ENCODE measurements around the gene TINAG. TPM values are rescaled to one million over a fixed set of nuclear protein-coding genes. Genes with fewer than 3 reads are reported as not detected.

TINAG gene
- total and polyA plus RNA-seq, 10 of the 15 experiments (the other 5 are each of a cell fraction or from before 2014, with no cell fraction given), result 0.26 to 7.7 (median 0.95) TPM

- BruUV-seq (replicated peaks), result no TSS peak
- no peak for FAIRE-seq
- no peaks in the 10 kb centered on the region for H3K79me2 ChIP-seq (ENCODE audit: control insufficient read depth, insufficient read depth, low read length)
- no peaks in the 10 kb centered on the region for H3K9me3 ChIP-seq (replicated peaks; ENCODE audit: control insufficient read depth, insufficient read depth, low read length)
- TF ChIP-seq EED (IDR thresholded peaks at IDR 0.05; ENCODE audit: low read depth) (no peak), ZSCAN29 (IDR thresholded peaks at IDR 0.05) (no peak), CBFB (IDR thresholded peaks at IDR 0.05; ENCODE audit: low read depth) (no peak), SIX5 (IDR thresholded peaks at IDR 0.05; ENCODE audit: low read depth, low read length, severe bottlenecking) (no peak)
- DNase-seq (ENCODE audit: low read depth, low spot score), result no peak
- no peak overlapping the region for H2AFZ ChIP-seq (ENCODE audit: control insufficient read depth, low read depth, low read length)
- H3K4me1 ChIP-seq (ENCODE audit: control insufficient read depth, insufficient read depth, low read length), result no peaks in the 10 kb centered on the region
- H3K27ac ChIP-seq (ENCODE audit: control insufficient read depth, insufficient read depth), result no peak overlapping the region
- ChIA-PET SMC1A (ENCODE audit: uncharacterized antibody, unreplicated experiment) (no interaction called here), CTCF (interaction anchor here (2.3 kb wide), 1 partner anchor 15 kb away, joined by 4 read pairs; no protein-coding TSS in a partner anchor), RAD21 (ENCODE audit: unreplicated experiment) (no interaction called here), POLR2A (no interaction called here)
- H3K36me3 ChIP-seq (ENCODE audit: control insufficient read depth in 2 of 2, insufficient read depth in 2 of 2, low read length in 1 of 2), result no peaks in the 10 kb centered on the region
- no peak overlapping the region for H3K4me2 ChIP-seq (ENCODE audit: control insufficient read depth, insufficient read depth)
- in situ Hi-C loops (cut with MboI) (loop anchor here (10.0 kb wide), 1 partner anchor 275 kb away; no protein-coding TSS in a partner anchor), intact Hi-C loops (cut with micrococcal nuclease; ENCODE audit: unreplicated experiment) (no loop called here)
- H3K27me3 ChIP-seq (replicated peaks in 1 of 2; ENCODE audit: control insufficient read depth in 2 of 2, insufficient read depth in 2 of 2, low read length in 1 of 2), result no peaks in the 10 kb centered on the region
- ATAC-seq, result no peak
- H4K20me1 ChIP-seq (ENCODE audit: control insufficient read depth, insufficient read depth), result no peaks in the 10 kb centered on the region
- no peak overlapping the region for H3K4me3 ChIP-seq
- no peak overlapping the region for H3K9ac ChIP-seq (ENCODE audit: control insufficient read depth, insufficient read depth, low read length)
Observed at GRCh38 chr6:54260025-54260424, 48.2 kb upstream of the TINAG start.

- in situ Hi-C loops (cut with MboI), result loop anchor here (10.0 kb wide), 1 partner anchor 278 kb away; no protein-coding TSS in a partner anchor
- Histone ChIP-seq H3K27ac (ENCODE audit: control insufficient read depth, insufficient read depth) (no peak overlapping the region), H3K36me3 (ENCODE audit: control insufficient read depth in 2 of 2, insufficient read depth in 2 of 2, low read length in 1 of 2) (no peaks in the 10 kb centered on the region), H2AFZ (ENCODE audit: control insufficient read depth, low read depth, low read length) (no peak overlapping the region), H3K9ac (ENCODE audit: control insufficient read depth, insufficient read depth, low read length) (no peak overlapping the region), H3K9me3 (replicated peaks; ENCODE audit: control insufficient read depth, insufficient read depth, low read length) (no peaks in the 10 kb centered on the region), H3K79me2 (ENCODE audit: control insufficient read depth, insufficient read depth, low read length) (no peaks in the 10 kb centered on the region), H3K4me2 (ENCODE audit: control insufficient read depth, insufficient read depth) (no peak overlapping the region), H3K4me3 (no peak overlapping the region), H3K4me1 (ENCODE audit: control insufficient read depth, insufficient read depth, low read length) (no peaks in the 10 kb centered on the region), H4K20me1 (ENCODE audit: control insufficient read depth, insufficient read depth) (no peaks in the 10 kb centered on the region), H3K27me3 (replicated peaks in 1 of 2; ENCODE audit: control insufficient read depth in 2 of 2, insufficient read depth in 2 of 2, low read length in 1 of 2) (no peaks in the 10 kb centered on the region)
- no peak for DNase-seq (ENCODE audit: low read depth, low spot score)
- ChIA-PET SMC1A (ENCODE audit: uncharacterized antibody, unreplicated experiment) (no interaction called here), CTCF (no interaction called here), RAD21 (ENCODE audit: unreplicated experiment) (no interaction called here), POLR2A (no interaction called here)
- 0% methylated on average over 1 of the region's 1 CpG for WGBS (ENCODE audit: insufficient coverage, insufficient replicate concordance, low lambda C conversion rate, missing lambda C conversion rate)
- no peak for FAIRE-seq
- ATAC-seq, result no peak
- no TSS peak for BruUV-seq (replicated peaks)
- intact Hi-C loops (cut with micrococcal nuclease; ENCODE audit: unreplicated experiment), result no loop called here
- no peak for TF ChIP-seq MXI1 (IDR thresholded peaks at IDR 0.05; ENCODE audit: low read depth, low read length)
- no peak for TF ChIP-seq BCL11A (IDR thresholded peaks at IDR 0.05; ENCODE audit: low read depth, low read length)
- TF ChIP-seq ATF7 (IDR thresholded peaks at IDR 0.05; ENCODE audit: low read depth), result no peak
- TF ChIP-seq YBX1 (IDR thresholded peaks at IDR 0.05), result no peak
- TF ChIP-seq E2F4 (IDR thresholded peaks at IDR 0.05; ENCODE audit: low read depth, low read length), result no peak
- TF ChIP-seq BCLAF1 (IDR thresholded peaks at IDR 0.05), result no peak
- TF ChIP-seq TARDBP (IDR thresholded peaks at IDR 0.05; ENCODE audit: borderline replicate concordance), result no peak
- TF ChIP-seq, protein P1, sequence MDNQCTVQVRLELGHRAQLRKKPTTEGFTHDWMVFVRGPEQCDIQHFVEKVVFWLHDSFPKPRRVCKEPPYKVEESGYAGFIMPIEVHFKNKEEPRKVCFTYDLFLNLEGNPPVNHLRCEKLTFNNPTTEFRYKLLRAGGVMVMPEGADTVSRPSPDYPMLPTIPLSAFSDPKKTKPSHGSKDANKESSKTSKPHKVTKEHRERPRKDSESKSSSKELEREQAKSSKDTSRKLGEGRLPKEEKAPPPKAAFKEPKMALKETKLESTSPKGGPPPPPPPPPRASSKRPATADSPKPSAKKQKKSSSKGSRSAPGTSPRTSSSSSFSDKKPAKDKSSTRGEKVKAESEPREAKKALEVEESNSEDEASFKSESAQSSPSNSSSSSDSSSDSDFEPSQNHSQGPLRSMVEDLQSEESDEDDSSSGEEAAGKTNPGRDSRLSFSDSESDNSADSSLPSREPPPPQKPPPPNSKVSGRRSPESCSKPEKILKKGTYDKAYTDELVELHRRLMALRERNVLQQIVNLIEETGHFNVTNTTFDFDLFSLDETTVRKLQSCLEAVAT (IDR thresholded peaks at IDR 0.05), result no peak
- no peak for TF ChIP-seq FOXM1 (IDR thresholded peaks at IDR 0.05; ENCODE audit: low read depth, low read length)
Observed at GRCh38 chr6:54262499-54262898, 45.7 kb upstream of the TINAG start.
